HEK293T (cell line): ENCODE measurements around the gene SH2D3A.

Experiments
- BHLHE40 ChIP-seq: fragments of 450-650 bp; IDR thresholded peaks from 2 replicates; pipeline ENCODE4 v1.6.1; 2016; ENCODE audit warnings: mild to moderate bottlenecking, moderate library complexity, borderline replicate concordance
- ELF4 ChIP-seq: fragments of 450-650 bp; IDR thresholded peaks from 2 replicates; pipeline ENCODE4 v1.6.1; 2017; ENCODE audit warnings: antibody characterized with exemption
- FOXK2 ChIP-seq: fragments of 450-650 bp; IDR thresholded peaks from 2 replicates; pipeline ENCODE4 v1.6.1; 2016; ENCODE audit warnings: mild to moderate bottlenecking
- FOXM1 ChIP-seq: fragments of 450-650 bp; IDR thresholded peaks from 2 replicates; pipeline ENCODE4 v1.6.1; 2017; ENCODE audit warnings: mild to moderate bottlenecking, borderline replicate concordance
- HDGF ChIP-seq: fragments of 450-650 bp; IDR thresholded peaks from 2 replicates; pipeline ENCODE4 v1.6.1; 2017; ENCODE audit warnings: antibody characterized with exemption, borderline replicate concordance
- L3MBTL2 ChIP-seq: fragments of 450-650 bp; conservative IDR thresholded peaks from 2 replicates; pipeline ENCODE4 v1.6.1; 2016; ENCODE audit warnings: mild to moderate bottlenecking
- LEF1 ChIP-seq: fragments of 450-650 bp; IDR thresholded peaks from 2 replicates; pipeline ENCODE4 v1.6.1; 2017; ENCODE audit warnings: mild to moderate bottlenecking, borderline replicate concordance
- PKNOX1 ChIP-seq: fragments of 450-650 bp; IDR thresholded peaks from 2 replicates; pipeline ENCODE4 v1.6.1; 2016
- SP1 ChIP-seq: fragments of 450-650 bp; IDR thresholded peaks from 2 replicates; pipeline ENCODE4 v1.6.1; 2017

DNA sequence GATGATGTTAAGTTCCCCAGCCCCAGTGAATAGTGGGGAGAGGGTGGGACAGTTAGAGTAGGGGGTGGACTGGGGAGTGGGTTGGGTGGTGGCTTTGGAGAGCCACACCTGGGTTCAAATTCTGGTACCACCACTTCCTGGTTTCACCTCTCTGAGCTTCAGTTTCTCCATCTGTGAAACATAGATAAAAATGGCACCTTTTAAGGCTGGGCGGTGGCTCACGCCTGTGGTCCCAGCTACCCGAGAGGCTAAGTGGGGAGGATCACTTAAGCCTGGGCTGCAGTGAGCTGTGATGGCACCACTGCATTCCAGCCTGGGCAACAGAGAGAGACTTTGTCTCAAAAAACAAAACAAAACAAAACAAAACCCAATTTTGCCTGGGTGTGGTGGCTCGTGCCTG, 11.2 kb upstream of the SH2D3A start:
- no peak for TF ChIP-seq SP1
- TF ChIP-seq BHLHE40, result no peak
- no peak for TF ChIP-seq PKNOX1
- no peak for TF ChIP-seq ELF4
- TF ChIP-seq LEF1, result no peak
- no peak for TF ChIP-seq FOXM1
- no peak for TF ChIP-seq L3MBTL2
- no peak for TF ChIP-seq FOXK2
- no peak for TF ChIP-seq HDGF
